ENCODE data around the gene ATXN10. TPM values are rescaled to one million over a fixed set of nuclear protein-coding genes. Genes with fewer than 3 reads are reported as not detected.

Gene ATXN10
- total and polyA plus RNA-seq, 2 donors (not counting 1 experiment from before 2014, with no cell fraction given): 52.3 to 95.5 TPM

- Histone ChIP-seq H3K4me2 (replicated peaks; ENCODE audit: low read depth, low read length, poor library complexity, severe bottlenecking) (no peak overlapping the region), H3K27me3 (replicated peaks in 1 of 4; ENCODE audit: control extremely low read depth in 1 of 4, control insufficient read depth in 3 of 4, insufficient read depth in 4 of 4, low read length in 3 of 4) (no peaks in the 10 kb centered on the region), H3K4me1 (ENCODE audit: control insufficient read depth in 2 of 2, insufficient read depth in 2 of 2, low read length in 2 of 2) (no peaks in the 10 kb centered on the region), H3K36me3 (replicated peaks in 1 of 2; ENCODE audit: control extremely low read depth in 1 of 2, control insufficient read depth in 1 of 2, extremely low read depth in 1 of 2, insufficient read depth in 2 of 2, low read length in 1 of 2) (peaks cover 1 to 27% of the 10 kb centered on the region in 2 experiments), H3K79me2 (ENCODE audit: control insufficient read depth, insufficient read depth, low read length) (peaks cover 8% of the 10 kb centered on the region), H3K27ac (ENCODE audit: low read length in 2 of 2) (no peak overlapping the region), H3K9me3 (ENCODE audit: control extremely low read depth in 1 of 3, control insufficient read depth in 2 of 3, insufficient read depth in 1 of 3, low read length in 2 of 3) (no peaks in the 10 kb centered on the region), H4K20me1 (ENCODE audit: control insufficient read depth, insufficient read depth, low read length, poor library complexity, severe bottlenecking) (peaks cover 9% of the 10 kb centered on the region), H2AFZ (ENCODE audit: insufficient read depth, low read depth, low read length, poor library complexity, severe bottlenecking) (no peak overlapping the region), H3K4me3 (ENCODE audit: control extremely low read depth in 1 of 5, extremely low read depth in 1 of 5, insufficient read depth in 1 of 5, low read depth in 2 of 5, low read length in 4 of 5) (no peak overlapping the region), H3K9ac (ENCODE audit: low read length) (no peak overlapping the region)
- DNase-seq (no peak), ATAC-seq (ENCODE audit: low read depth) (no peak)
- intact Hi-C loops (cut with micrococcal nuclease): loop anchor here (1.0 kb wide), 1 partner anchor 99 kb away; no protein-coding TSS in a partner anchor
- WGBS (ENCODE audit: insufficient coverage): 100% methylated on average over 3 of the region's 7 CpGs
- no peak overlapping the region for H3K27ac Mint-ChIP-seq
- H3K4me1 Mint-ChIP-seq: peaks cover 4% of the 10 kb centered on the region
- H3K4me3 Mint-ChIP-seq: no peak overlapping the region
- CTCF ChIA-PET: interaction anchor here (0.7 to 3.1 kb wide), 6 partner anchors 86 to 284 kb away, joined by 3 to 13 read pairs (median 4); no protein-coding TSS in a partner anchor
- no peaks in the 10 kb centered on the region for H3K9me3 Mint-ChIP-seq (ENCODE audit: insufficient read depth)
- POLR2A ChIA-PET: no interaction called here
- no peak for TF ChIP-seq EZH2 (IDR thresholded peaks at IDR 0.05; ENCODE audit: borderline replicate concordance, insufficient read depth, low read depth, low read length, poor library complexity, severe bottlenecking)
- TF ChIP-seq CTCF (IDR thresholded peaks at IDR 0.05): no peak
- no peaks in the 10 kb centered on the region for H3K27me3 Mint-ChIP-seq
These were observed 60.3 kb downstream of the ATXN10 start for GRCh38 chr22:45731798-45732495.

- Histone ChIP-seq H3K4me3 (ENCODE audit: control extremely low read depth in 1 of 5, extremely low read depth in 1 of 5, insufficient read depth in 1 of 5, low read depth in 2 of 5, low read length in 4 of 5) (no peak overlapping the region), H3K4me1 (ENCODE audit: control insufficient read depth in 2 of 2, insufficient read depth in 2 of 2, low read length in 2 of 2) (no peaks in the 10 kb centered on the region), H3K79me2 (ENCODE audit: control insufficient read depth, insufficient read depth, low read length) (peaks cover 3% of the 10 kb centered on the region), H2AFZ (ENCODE audit: insufficient read depth, low read depth, low read length, poor library complexity, severe bottlenecking) (no peak overlapping the region), H3K36me3 (replicated peaks in 1 of 2; ENCODE audit: control extremely low read depth in 1 of 2, control insufficient read depth in 1 of 2, extremely low read depth in 1 of 2, insufficient read depth in 2 of 2, low read length in 1 of 2) (peaks cover 18 to 37% of the 10 kb centered on the region in 2 experiments), H3K9me3 (ENCODE audit: control extremely low read depth in 1 of 3, control insufficient read depth in 2 of 3, insufficient read depth in 1 of 3, low read length in 2 of 3) (no peaks in the 10 kb centered on the region), H3K27me3 (replicated peaks in 1 of 4; ENCODE audit: control extremely low read depth in 1 of 4, control insufficient read depth in 3 of 4, insufficient read depth in 4 of 4, low read length in 3 of 4) (no peaks in the 10 kb centered on the region), H3K4me2 (replicated peaks; ENCODE audit: low read depth, low read length, poor library complexity, severe bottlenecking) (no peak overlapping the region), H3K27ac (ENCODE audit: low read length in 2 of 2) (no peak overlapping the region), H3K9ac (ENCODE audit: low read length) (no peak overlapping the region), H4K20me1 (ENCODE audit: control insufficient read depth, insufficient read depth, low read length, poor library complexity, severe bottlenecking) (peaks cover 5% of the 10 kb centered on the region)
- H3K4me3 Mint-ChIP-seq: no peak overlapping the region
- POLR2A ChIA-PET: no interaction called here
- CTCF ChIA-PET: interaction anchor here (0.7 to 1.4 kb wide), 2 partner anchors 15 to 114 kb away, joined by 3 to 4 read pairs; no protein-coding TSS in a partner anchor
- no peaks in the 10 kb centered on the region for H3K27me3 Mint-ChIP-seq
- no peak for TF ChIP-seq CTCF (IDR thresholded peaks at IDR 0.05)
- no peak for TF ChIP-seq EZH2 (IDR thresholded peaks at IDR 0.05; ENCODE audit: borderline replicate concordance, insufficient read depth, low read depth, low read length, poor library complexity, severe bottlenecking)
- DNase-seq (no peak), ATAC-seq (ENCODE audit: low read depth) (no peak)
- no peak overlapping the region for H3K27ac Mint-ChIP-seq
- no peaks in the 10 kb centered on the region for H3K9me3 Mint-ChIP-seq (ENCODE audit: insufficient read depth)
- H3K4me1 Mint-ChIP-seq: no peaks in the 10 kb centered on the region
- WGBS (ENCODE audit: insufficient coverage): no CpG with 5 or more reads among the region's 3 CpGs
- intact Hi-C loops (cut with micrococcal nuclease): no loop called here
These were observed 63.6 kb downstream of the ATXN10 start for GRCh38 chr22:45735273-45735672.
